ENCODE results near the gene PHOSPHO2.

DNA sequence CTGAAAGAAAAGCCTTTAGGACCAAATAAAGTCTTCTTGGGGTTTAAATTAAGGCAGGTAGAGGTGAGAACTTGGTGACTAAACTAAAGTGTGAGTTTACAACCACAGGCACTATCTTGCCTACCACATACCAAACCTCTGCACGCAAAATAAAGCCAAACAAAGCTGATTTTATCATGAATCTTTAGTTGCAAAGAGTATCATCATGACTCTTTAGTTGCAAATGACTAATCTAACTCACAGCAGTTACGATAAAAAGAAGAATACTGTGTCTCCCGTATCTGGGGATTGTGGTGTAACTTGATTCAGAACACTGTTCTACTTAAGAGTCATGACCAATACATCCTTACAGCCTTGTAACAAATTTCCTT, 11.2 kb upstream of the PHOSPHO2 start:
- TF ChIP-seq EZH2phosphoT487 (IDR thresholded peaks at IDR 0.05; ENCODE audit: borderline replicate concordance, low read length), result no peak
- no peak for TF ChIP-seq CTCF (conservative IDR thresholded peaks at IDR 0.05; ENCODE audit: low read depth, low read length)
- TF ChIP-seq EZH2 (IDR thresholded peaks at IDR 0.05; ENCODE audit: low read length, unreplicated experiment), result no peak

Data from PC-3 (cell line).